ENCODE results near the gene RGS12. TPM values are rescaled to one million over a fixed set of nuclear protein-coding genes. Genes with fewer than 3 reads are reported as not detected.

Gene RGS12
- total RNA-seq, 1 experiment from 2014 or later, result 16.9 TPM

DNA sequence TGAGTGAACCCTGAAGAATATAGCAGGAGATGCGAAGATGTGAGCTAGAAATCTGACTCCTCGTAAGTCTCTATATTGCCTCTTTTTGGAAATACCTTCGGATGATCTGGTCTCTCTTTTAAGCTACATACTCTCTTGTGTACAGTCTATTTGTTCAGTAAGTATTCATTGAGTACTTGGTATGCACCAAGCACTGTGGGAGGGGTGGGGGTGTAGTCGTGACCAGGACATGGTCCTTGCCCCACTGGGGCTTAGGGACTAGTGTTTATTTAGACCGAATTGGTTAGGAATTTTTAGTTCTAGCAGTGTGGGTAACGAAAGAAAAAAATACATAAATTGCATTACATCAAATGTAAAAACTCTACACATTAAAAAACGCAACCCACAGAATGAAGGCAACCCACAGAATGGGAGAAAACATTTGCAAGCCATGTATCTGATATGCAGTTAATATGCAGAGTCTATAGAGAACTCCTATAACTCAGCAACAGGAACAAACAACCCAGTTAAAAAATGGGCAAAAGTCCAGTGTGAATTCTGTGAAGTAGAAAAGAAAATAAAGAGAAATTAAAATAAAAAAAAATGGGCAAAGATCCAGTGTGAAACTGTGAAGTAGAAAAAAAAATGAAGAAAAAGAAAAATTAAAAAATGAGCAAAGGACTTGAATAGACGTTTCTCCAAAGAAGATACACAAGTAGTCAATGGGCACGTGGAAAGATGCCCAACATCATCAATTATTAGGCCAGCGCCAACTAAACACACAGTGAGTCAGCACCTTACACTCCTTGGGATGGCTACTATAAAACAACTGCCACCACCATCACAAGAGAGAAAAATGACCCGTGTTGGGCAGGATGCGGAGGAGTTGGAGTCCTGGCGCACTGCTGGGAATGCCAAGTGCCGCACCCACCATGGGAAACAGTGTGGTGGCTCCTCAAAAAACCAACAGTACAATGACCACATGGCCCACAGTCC is 43.8 kb downstream of the RGS12 start:
- Histone ChIP-seq H2BK5ac (ENCODE audit: insufficient read length, low read length) (no peak overlapping the region), H3K23me2 (ENCODE audit: insufficient read length, low read depth, low read length, poor library complexity, severe bottlenecking) (no peaks in the 10 kb centered on the region), H3K56ac (ENCODE audit: insufficient read length, low read depth, low read length) (no peak overlapping the region), H4K20me1 (ENCODE audit: control insufficient read depth, insufficient read depth, insufficient read length) (no peaks in the 10 kb centered on the region), H4K5ac (ENCODE audit: insufficient read length, low read depth, low read length) (no peak overlapping the region), H4K91ac (ENCODE audit: insufficient read length, low read depth, low read length) (no peak overlapping the region), H3K14ac (ENCODE audit: insufficient read depth, low read length) (no peak overlapping the region), H2BK12ac (ENCODE audit: insufficient read length, low read depth, low read length) (no peak overlapping the region), H2AK5ac (ENCODE audit: insufficient read length, low read length) (no peak overlapping the region), H3K79me2 (ENCODE audit: insufficient read depth, low read length) (no peaks in the 10 kb centered on the region), H3K27ac (ENCODE audit: insufficient read length, low read depth, low read length) (no peak overlapping the region), H3K9ac (ENCODE audit: extremely low read depth, insufficient read length, low read length) (no peak overlapping the region), H3K27me3 (ENCODE audit: insufficient read depth, low read length) (no peaks in the 10 kb centered on the region), H2BK15ac (ENCODE audit: low read depth, low read length) (no peak overlapping the region), H4K8ac (replicated peaks; ENCODE audit: insufficient read length, low read depth, low read length) (no peak overlapping the region), H2BK120ac (ENCODE audit: low read depth, low read length, poor library complexity, severe bottlenecking) (no peak overlapping the region), H3K4me1 (ENCODE audit: insufficient read depth, low read length) (no peaks in the 10 kb centered on the region), H3K18ac (ENCODE audit: insufficient read length, low read depth, low read length) (no peak overlapping the region), H2BK20ac (ENCODE audit: low read depth, low read length, poor library complexity, severe bottlenecking) (no peak overlapping the region), H3K9me3 (ENCODE audit: control insufficient read depth, low read depth, low read length) (no peaks in the 10 kb centered on the region), H3K79me1 (ENCODE audit: insufficient read depth, low read depth, low read length, poor library complexity, severe bottlenecking) (no peaks in the 10 kb centered on the region), H3K23ac (ENCODE audit: insufficient read length, low read depth, low read length) (no peak overlapping the region), H2AFZ (ENCODE audit: low read length) (no peak overlapping the region), H3K4me2 (ENCODE audit: insufficient read depth, insufficient read length, low read length) (no peak overlapping the region), H3T11ph (ENCODE audit: low read length) (no peak overlapping the region), H3K4ac (ENCODE audit: low read depth, low read length) (no peak overlapping the region)
- Mint-ChIP-seq H3K4me1 (peaks cover 2 to 6% of the 10 kb centered on the region in 2 experiments; a peak in 1 of 4 replicates), H3K4me3 (no peak overlapping the region), H3K27me3 (ENCODE audit: low read depth) (no peaks in the 10 kb centered on the region; the same call in 1 of the 2 replicates), H3K27ac (no peak overlapping the region), H3K9me3 (no peaks in the 10 kb centered on the region; a peak in 1 of 5 replicates), H3K36me3 (ENCODE audit: insufficient read depth in 1 of 3, low read depth in 3 of 3) (peaks cover 0 to 2% (median 0%) of the 10 kb centered on the region in 3 experiments; a peak in 2 of 7 replicates)
- TF ChIP-seq CTCF (conservative IDR thresholded peaks at IDR 0.05), result no peak
- no CpG with 5 or more reads among the region's 14 CpGs for WGBS (ENCODE audit: extremely low coverage, insufficient read length, low lambda C conversion rate)
- DNase-seq, result no peak

All from H9 (cell line).